CD4-positive, alpha-beta T cell (primary cell): ENCODE results near the gene ABRACL. TPM values are rescaled to one million over a fixed set of nuclear protein-coding genes. Genes with fewer than 3 reads are reported as not detected.

ENCODE experiments used
- ATAC-seq: fragments of 200-7000 bp; cut with Tn5 transposase; one replicate; pipeline ENCODE4 v1.10.0; 2022; ENCODE audit warnings: mild to moderate bottlenecking; ENCODE audit not compliant: poor library complexity
- CTCF ChIA-PET: fragments of 350-600 bp; sonication (Branson Sonifier 250); formaldehyde crosslinking; loops from one replicate; lab custom pipeline; 2021; ENCODE audit warnings: antibody characterized with exemption, inconsistent platforms; lab: Charles Lee
- POLR2A ChIA-PET: fragments of 350-600 bp; sonication (Branson Sonifier 250); formaldehyde crosslinking; loops from one replicate; lab custom pipeline; 2021; ENCODE audit warnings: antibody characterized with exemption, inconsistent platforms; lab: Charles Lee
- DNase-seq, 14 experiments: peaks; one replicate each; pipeline ENCODE4 v3.0.0-alpha.2; 2013 to 2020; ENCODE audit warnings: mixed read lengths in 2 of 14
- H3K27ac ChIP-seq, 2 donors: one replicate each; pipeline versions ENCODE4 v1.5.1 to v1.7.0; 2013; ENCODE audit warnings: low read length in 2 of 2, low read depth in 1 of 2, mild to moderate bottlenecking in 1 of 2
- H3K27me3 ChIP-seq, 2 experiments: 1 replicate in 1 of 2; 2 replicates in 1 of 2; pipeline versions ENCODE4 v1.6.1 to v1.7.0; 2013; ENCODE audit warnings: low read length in 2 of 2, control low read depth in 1 of 2, mild to moderate bottlenecking in 1 of 2, moderate library complexity in 1 of 2; ENCODE audit not compliant: insufficient read depth in 2 of 2, control insufficient read depth in 1 of 2
- H3K36me3 ChIP-seq: one replicate; pipeline ENCODE4 v1.6.1; 2013; ENCODE audit warnings: low read length, control low read depth; ENCODE audit not compliant: insufficient read depth
- H3K4me1 ChIP-seq: one replicate; pipeline ENCODE4 v1.6.1; 2013; ENCODE audit warnings: low read length, control low read depth; ENCODE audit not compliant: insufficient read depth
- H3K4me3 ChIP-seq: one replicate; pipeline ENCODE4 v1.5.1; 2013; ENCODE audit warnings: mild to moderate bottlenecking, low read length, moderate library complexity
- H3K9me3 ChIP-seq, 2 experiments: 1 replicate in 1 of 2; 2 replicates in 1 of 2; pipeline versions ENCODE4 v1.6.1 to v1.7.0; 2013; ENCODE audit warnings: low read length in 2 of 2, mild to moderate bottlenecking in 2 of 2, control low read depth in 1 of 2, moderate library complexity in 1 of 2; ENCODE audit not compliant: control insufficient read depth in 1 of 2, insufficient read depth in 1 of 2
- H3K27ac Mint-ChIP-seq: one replicate; pipeline ENCODE4 v1.8.0; 2020; ENCODE audit warnings: mixed read lengths
- H3K27me3 Mint-ChIP-seq: one replicate; pipeline ENCODE4 v1.8.0; 2021; ENCODE audit warnings: mixed read lengths
- H3K36me3 Mint-ChIP-seq: one replicate; pipeline ENCODE4 v1.8.0; 2021; ENCODE audit warnings: low read depth, mixed read lengths
- H3K4me1 Mint-ChIP-seq: one replicate; pipeline ENCODE4 v1.8.0; 2021; ENCODE audit warnings: low read depth, mixed read lengths
- H3K4me3 Mint-ChIP-seq: one replicate; pipeline ENCODE4 v1.8.0; 2020; ENCODE audit warnings: mild to moderate bottlenecking, mixed read lengths
- H3K9me3 Mint-ChIP-seq: one replicate; pipeline ENCODE4 v1.8.0; 2020; ENCODE audit warnings: mixed read lengths
- CTCF ChIP-seq: fragments of 200-600 bp; IDR thresholded peaks from one replicate; pipeline ENCODE4 v1.8.0; 2022; ENCODE audit warnings: antibody characterized with exemption, mild to moderate bottlenecking
- intact Hi-C, 2 experiments: fragments of 100-400 bp; cut with DNase I in 1 of 2; cut with micrococcal nuclease in 1 of 2; formaldehyde crosslinking; loops; one replicate each; pipeline versions ENCODE4 v1.15.1 to v1.9.0; 2023 to 2025; cut with DNase I, micrococcal nuclease
- total RNA-seq, 174 experiments: library from RNA in 2 of 174; stranded (reverse) in 2 of 174; gene quantifications; one replicate each; pipeline ENCODE4 v1.2.3 and lab custom pipeline; 2021 to 2026

Gene ABRACL
- total RNA-seq, 2 experiments from 2014 or later: 36.8 to 40.6 TPM

DNA sequence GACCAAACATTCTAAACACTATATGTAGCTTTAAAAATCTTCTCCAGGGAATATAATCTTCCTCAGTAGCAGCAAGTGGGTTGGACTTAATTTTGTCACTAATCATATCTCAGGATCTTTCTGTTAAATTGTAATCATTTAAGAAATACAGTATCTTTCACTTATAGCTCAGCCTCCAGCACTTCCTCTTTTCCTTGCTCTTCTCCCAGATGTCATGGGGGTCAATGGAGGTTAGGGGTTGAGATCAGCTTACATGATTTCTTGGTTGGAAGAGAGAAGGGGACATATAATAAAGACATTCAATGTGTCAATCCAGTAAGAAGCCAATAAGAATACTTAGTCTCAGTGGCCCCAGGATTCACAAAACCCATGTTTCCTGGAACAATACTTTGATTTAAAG lies 24.8 kb upstream of the ABRACL start:
- H3K36me3 Mint-ChIP-seq: no peaks in the 10 kb centered on the region
- no peaks in the 10 kb centered on the region for H3K27me3 Mint-ChIP-seq
- Histone ChIP-seq H3K4me1 (no peaks in the 10 kb centered on the region), H3K9me3 (no peaks in the 10 kb centered on the region), H3K27me3 (no peaks in the 10 kb centered on the region), H3K4me3 (no peak overlapping the region), H3K36me3 (no peaks in the 10 kb centered on the region), H3K27ac (no peak overlapping the region)
- no peak for ATAC-seq
- intact Hi-C loops: no loop called here
- DNase-seq: no peak
- no peaks in the 10 kb centered on the region for H3K9me3 Mint-ChIP-seq
- ChIA-PET POLR2A (no interaction called here), CTCF (interaction anchor here (1.1 kb wide), 1 partner anchor 15 kb away, joined by 3 read pairs; no protein-coding TSS in a partner anchor)
- TF ChIP-seq CTCF: no peak
- no peak overlapping the region for H3K27ac Mint-ChIP-seq
- H3K4me1 Mint-ChIP-seq: no peaks in the 10 kb centered on the region
- no peak overlapping the region for H3K4me3 Mint-ChIP-seq

DNA sequence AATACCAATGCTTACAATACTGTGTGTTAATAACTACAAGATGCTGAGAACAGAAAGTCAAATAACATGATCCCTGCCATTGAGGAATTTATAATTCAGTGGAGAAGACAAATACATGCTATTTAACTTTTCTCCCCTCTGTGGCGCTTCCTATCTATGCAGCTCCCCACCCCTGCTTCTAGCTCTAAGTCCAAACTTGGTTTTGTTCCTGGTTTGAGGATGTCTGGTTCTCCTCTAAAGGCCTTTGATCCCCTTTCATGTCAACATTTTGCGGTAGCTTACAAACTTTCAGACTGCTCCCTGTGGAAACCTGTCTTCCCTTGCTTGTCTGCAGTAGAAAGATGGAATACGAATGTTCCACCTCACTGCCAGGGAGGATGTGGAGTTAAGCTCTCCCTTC lies 22.1 kb upstream of the ABRACL start:
- no peak overlapping the region for H3K27ac Mint-ChIP-seq
- H3K4me1 Mint-ChIP-seq: no peaks in the 10 kb centered on the region
- Histone ChIP-seq H3K9me3 (no peaks in the 10 kb centered on the region), H3K36me3 (no peaks in the 10 kb centered on the region), H3K27ac (no peak overlapping the region), H3K27me3 (no peaks in the 10 kb centered on the region), H3K4me3 (no peak overlapping the region), H3K4me1 (no peaks in the 10 kb centered on the region)
- POLR2A ChIA-PET: no interaction called here
- intact Hi-C loops: no loop called here
- TF ChIP-seq CTCF: no peak
- no peaks in the 10 kb centered on the region for H3K27me3 Mint-ChIP-seq
- ATAC-seq: no peak
- CTCF ChIA-PET: no interaction called here
- no peaks in the 10 kb centered on the region for H3K36me3 Mint-ChIP-seq
- H3K9me3 Mint-ChIP-seq: no peaks in the 10 kb centered on the region
- H3K4me3 Mint-ChIP-seq: no peak overlapping the region
- DNase-seq: no peak

GRCh38 chr6:139007428-139007827 lies 21.1 kb upstream of the ABRACL start:
- Histone ChIP-seq H3K27ac (no peak overlapping the region), H3K4me3 (no peak overlapping the region), H3K9me3 (no peaks in the 10 kb centered on the region), H3K4me1 (no peaks in the 10 kb centered on the region), H3K36me3 (no peaks in the 10 kb centered on the region), H3K27me3 (no peaks in the 10 kb centered on the region)
- ATAC-seq (no peak), DNase-seq (no peak)
- H3K27me3 Mint-ChIP-seq: no peaks in the 10 kb centered on the region
- H3K4me1 Mint-ChIP-seq: no peaks in the 10 kb centered on the region
- POLR2A ChIA-PET: no interaction called here
- H3K27ac Mint-ChIP-seq: no peak overlapping the region
- CTCF ChIA-PET: no interaction called here
- H3K9me3 Mint-ChIP-seq: no peaks in the 10 kb centered on the region
- no peak overlapping the region for H3K4me3 Mint-ChIP-seq
- intact Hi-C loops: no loop called here
- no peaks in the 10 kb centered on the region for H3K36me3 Mint-ChIP-seq
- TF ChIP-seq CTCF: no peak
